ENCODE results near the gene DLG4.

DLG4 gene

GRCh38 chr17:7138800-7139381 lies 80.7 kb downstream of the DLG4 start:
- no peak overlapping the region for H3K27ac ChIP-seq (ENCODE audit: extremely low read depth, low read depth, low read length)
- H3K36me3 ChIP-seq (ENCODE audit: control insufficient read depth in 2 of 2, insufficient read depth in 1 of 2, low read length in 2 of 2): no peaks in the 10 kb centered on the region
- H3K4me1 ChIP-seq (ENCODE audit: control insufficient read depth, insufficient read depth, low read length): no peaks in the 10 kb centered on the region
- no peaks in the 10 kb centered on the region for H3K9me3 ChIP-seq (ENCODE audit: control insufficient read depth, insufficient read depth, low read depth, low read length)
- ChIA-PET POLR2A (no interaction called here), CTCF (interaction anchor here (0.6 to 17.9 kb wide), 5 partner anchors 14 to 461 kb away, joined by 3 to 388 read pairs (median 3); partner anchors contain the start of gene SLC16A11)
- no peak overlapping the region for H3K4me3 ChIP-seq (ENCODE audit: low read depth, low read length)
- TF ChIP-seq ZNF23 (tag by site-specific recombination; IDR thresholded peaks at IDR 0.05; ENCODE audit: borderline replicate concordance) (no peak), ZNF792 (tag by site-specific recombination; IDR thresholded peaks at IDR 0.05) (no peak), GLI4 (tag by site-specific recombination; IDR thresholded peaks at IDR 0.05) (no peak), ZNF768 (tag by site-specific recombination; IDR thresholded peaks at IDR 0.05) (no peak), ZSCAN23 (tag by site-specific recombination; IDR thresholded peaks at IDR 0.05) (no peak), ZNF140 (tag by site-specific recombination; IDR thresholded peaks at IDR 0.05) (no peak), ZNF114 (tag by site-specific recombination; IDR thresholded peaks at IDR 0.05) (no peak), ZNF280C (tag by site-specific recombination; IDR thresholded peaks at IDR 0.05) (no peak), ZNF280D (tag by site-specific recombination; IDR thresholded peaks at IDR 0.05) (no peak), GLIS1 (tag by site-specific recombination; IDR thresholded peaks at IDR 0.05) (no peak), ZSCAN5A (tag by site-specific recombination; IDR thresholded peaks at IDR 0.05) (no peak), ZNF311 (tag by site-specific recombination; IDR thresholded peaks at IDR 0.05; ENCODE audit: borderline replicate concordance) (no peak), ZNF600 (tag by site-specific recombination; IDR thresholded peaks at IDR 0.05) (no peak), ZNF16 (tag by site-specific recombination; IDR thresholded peaks at IDR 0.05; ENCODE audit: low read depth) (no peak)
- TF ChIP-seq, protein P1, sequence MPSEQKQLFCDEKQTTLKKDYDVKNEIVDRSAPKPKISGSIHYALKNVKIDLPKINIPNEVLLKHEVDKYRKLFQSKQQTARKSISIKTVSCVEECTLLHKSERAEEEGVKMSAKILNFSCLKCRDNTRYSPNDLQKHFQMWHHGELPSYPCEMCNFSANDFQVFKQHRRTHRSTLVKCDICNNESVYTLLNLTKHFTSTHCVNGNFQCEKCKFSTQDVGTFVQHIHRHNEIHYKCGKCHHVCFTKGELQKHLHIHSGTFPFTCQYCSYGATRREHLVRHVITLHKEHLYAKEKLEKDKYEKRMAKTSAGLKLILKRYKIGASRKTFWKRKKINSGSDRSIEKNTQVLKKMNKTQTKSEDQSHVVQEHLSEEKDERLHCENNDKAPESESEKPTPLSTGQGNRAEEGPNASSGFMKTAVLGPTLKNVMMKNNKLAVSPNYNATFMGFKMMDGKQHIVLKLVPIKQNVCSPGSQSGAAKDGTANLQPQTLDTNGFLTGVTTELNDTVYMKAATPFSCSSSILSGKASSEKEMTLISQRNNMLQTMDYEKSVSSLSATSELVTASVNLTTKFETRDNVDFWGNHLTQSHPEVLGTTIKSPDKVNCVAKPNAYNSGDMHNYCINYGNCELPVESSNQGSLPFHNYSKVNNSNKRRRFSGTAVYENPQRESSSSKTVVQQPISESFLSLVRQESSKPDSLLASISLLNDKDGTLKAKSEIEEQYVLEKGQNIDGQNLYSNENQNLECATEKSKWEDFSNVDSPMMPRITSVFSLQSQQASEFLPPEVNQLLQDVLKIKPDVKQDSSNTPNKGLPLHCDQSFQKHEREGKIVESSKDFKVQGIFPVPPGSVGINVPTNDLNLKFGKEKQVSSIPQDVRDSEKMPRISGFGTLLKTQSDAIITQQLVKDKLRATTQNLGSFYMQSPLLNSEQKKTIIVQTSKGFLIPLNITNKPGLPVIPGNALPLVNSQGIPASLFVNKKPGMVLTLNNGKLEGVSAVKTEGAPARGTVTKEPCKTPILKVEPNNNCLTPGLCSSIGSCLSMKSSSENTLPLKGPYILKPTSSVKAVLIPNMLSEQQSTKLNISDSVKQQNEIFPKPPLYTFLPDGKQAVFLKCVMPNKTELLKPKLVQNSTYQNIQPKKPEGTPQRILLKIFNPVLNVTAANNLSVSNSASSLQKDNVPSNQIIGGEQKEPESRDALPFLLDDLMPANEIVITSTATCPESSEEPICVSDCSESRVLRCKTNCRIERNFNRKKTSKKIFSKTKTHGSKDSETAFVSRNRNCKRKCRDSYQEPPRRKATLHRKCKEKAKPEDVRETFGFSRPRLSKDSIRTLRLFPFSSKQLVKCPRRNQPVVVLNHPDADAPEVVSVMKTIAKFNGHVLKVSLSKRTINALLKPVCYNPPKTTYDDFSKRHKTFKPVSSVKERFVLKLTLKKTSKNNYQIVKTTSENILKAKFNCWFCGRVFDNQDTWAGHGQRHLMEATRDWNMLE (tag by site-specific recombination; conservative IDR thresholded peaks at IDR 0.05; ENCODE audit: low read depth): no peak
- TF ChIP-seq, protein P2, sequence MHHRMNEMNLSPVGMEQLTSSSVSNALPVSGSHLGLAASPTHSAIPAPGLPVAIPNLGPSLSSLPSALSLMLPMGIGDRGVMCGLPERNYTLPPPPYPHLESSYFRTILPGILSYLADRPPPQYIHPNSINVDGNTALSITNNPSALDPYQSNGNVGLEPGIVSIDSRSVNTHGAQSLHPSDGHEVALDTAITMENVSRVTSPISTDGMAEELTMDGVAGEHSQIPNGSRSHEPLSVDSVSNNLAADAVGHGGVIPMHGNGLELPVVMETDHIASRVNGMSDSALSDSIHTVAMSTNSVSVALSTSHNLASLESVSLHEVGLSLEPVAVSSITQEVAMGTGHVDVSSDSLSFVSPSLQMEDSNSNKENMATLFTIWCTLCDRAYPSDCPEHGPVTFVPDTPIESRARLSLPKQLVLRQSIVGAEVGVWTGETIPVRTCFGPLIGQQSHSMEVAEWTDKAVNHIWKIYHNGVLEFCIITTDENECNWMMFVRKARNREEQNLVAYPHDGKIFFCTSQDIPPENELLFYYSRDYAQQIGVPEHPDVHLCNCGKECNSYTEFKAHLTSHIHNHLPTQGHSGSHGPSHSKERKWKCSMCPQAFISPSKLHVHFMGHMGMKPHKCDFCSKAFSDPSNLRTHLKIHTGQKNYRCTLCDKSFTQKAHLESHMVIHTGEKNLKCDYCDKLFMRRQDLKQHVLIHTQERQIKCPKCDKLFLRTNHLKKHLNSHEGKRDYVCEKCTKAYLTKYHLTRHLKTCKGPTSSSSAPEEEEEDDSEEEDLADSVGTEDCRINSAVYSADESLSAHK (tag by site-specific recombination; IDR thresholded peaks at IDR 0.05): no peak
- TF ChIP-seq, protein P3, sequence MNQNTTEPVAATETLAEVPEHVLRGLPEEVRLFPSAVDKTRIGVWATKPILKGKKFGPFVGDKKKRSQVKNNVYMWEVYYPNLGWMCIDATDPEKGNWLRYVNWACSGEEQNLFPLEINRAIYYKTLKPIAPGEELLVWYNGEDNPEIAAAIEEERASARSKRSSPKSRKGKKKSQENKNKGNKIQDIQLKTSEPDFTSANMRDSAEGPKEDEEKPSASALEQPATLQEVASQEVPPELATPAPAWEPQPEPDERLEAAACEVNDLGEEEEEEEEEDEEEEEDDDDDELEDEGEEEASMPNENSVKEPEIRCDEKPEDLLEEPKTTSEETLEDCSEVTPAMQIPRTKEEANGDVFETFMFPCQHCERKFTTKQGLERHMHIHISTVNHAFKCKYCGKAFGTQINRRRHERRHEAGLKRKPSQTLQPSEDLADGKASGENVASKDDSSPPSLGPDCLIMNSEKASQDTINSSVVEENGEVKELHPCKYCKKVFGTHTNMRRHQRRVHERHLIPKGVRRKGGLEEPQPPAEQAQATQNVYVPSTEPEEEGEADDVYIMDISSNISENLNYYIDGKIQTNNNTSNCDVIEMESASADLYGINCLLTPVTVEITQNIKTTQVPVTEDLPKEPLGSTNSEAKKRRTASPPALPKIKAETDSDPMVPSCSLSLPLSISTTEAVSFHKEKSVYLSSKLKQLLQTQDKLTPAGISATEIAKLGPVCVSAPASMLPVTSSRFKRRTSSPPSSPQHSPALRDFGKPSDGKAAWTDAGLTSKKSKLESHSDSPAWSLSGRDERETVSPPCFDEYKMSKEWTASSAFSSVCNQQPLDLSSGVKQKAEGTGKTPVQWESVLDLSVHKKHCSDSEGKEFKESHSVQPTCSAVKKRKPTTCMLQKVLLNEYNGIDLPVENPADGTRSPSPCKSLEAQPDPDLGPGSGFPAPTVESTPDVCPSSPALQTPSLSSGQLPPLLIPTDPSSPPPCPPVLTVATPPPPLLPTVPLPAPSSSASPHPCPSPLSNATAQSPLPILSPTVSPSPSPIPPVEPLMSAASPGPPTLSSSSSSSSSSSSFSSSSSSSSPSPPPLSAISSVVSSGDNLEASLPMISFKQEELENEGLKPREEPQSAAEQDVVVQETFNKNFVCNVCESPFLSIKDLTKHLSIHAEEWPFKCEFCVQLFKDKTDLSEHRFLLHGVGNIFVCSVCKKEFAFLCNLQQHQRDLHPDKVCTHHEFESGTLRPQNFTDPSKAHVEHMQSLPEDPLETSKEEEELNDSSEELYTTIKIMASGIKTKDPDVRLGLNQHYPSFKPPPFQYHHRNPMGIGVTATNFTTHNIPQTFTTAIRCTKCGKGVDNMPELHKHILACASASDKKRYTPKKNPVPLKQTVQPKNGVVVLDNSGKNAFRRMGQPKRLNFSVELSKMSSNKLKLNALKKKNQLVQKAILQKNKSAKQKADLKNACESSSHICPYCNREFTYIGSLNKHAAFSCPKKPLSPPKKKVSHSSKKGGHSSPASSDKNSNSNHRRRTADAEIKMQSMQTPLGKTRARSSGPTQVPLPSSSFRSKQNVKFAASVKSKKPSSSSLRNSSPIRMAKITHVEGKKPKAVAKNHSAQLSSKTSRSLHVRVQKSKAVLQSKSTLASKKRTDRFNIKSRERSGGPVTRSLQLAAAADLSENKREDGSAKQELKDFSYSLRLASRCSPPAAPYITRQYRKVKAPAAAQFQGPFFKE (tag by site-specific recombination; IDR thresholded peaks at IDR 0.05; ENCODE audit: borderline replicate concordance): no peak

Data from HEK293 (cell line).